Liver (tissue), 9 donors: ENCODE measurements around the gene WDR26. TPM values are rescaled to one million over a fixed set of nuclear protein-coding genes. Genes with fewer than 3 reads are reported as not detected.
"Not testable (repeated sequence)": the region's sequence is repeated elsewhere in the genome, so short reads cannot be mapped to it uniquely, and the experiment has no call there.

Experiments used
- DNase-seq: peaks from one replicate; pipeline ENCODE4 v3.0.0-alpha.2; 2017; ENCODE audit warnings: low spot score
- H3K27ac ChIP-seq, 2 donors: one replicate each; pipeline ENCODE4 v1.7.0; 2013; ENCODE audit warnings: inconsistent platforms in 2 of 2, low read length in 2 of 2, control low read depth in 1 of 2, low read depth in 1 of 2, mild to moderate bottlenecking in 1 of 2
- H3K27me3 ChIP-seq, 4 donors: one replicate each; pipeline versions ENCODE4 v1.6.1 to v1.7.0; 2013; ENCODE audit warnings: low read length in 3 of 4, inconsistent platforms in 1 of 4, mild to moderate bottlenecking in 1 of 4, moderate library complexity in 1 of 4; ENCODE audit not compliant: control insufficient read depth in 4 of 4, insufficient read depth in 4 of 4
- H3K36me3 ChIP-seq, 4 donors: one replicate each; pipeline versions ENCODE4 v1.6.1 to v1.7.0; 2013; ENCODE audit warnings: low read length in 3 of 4, mild to moderate bottlenecking in 3 of 4, low read depth in 1 of 4, moderate library complexity in 1 of 4; ENCODE audit not compliant: control insufficient read depth in 4 of 4, insufficient read depth in 3 of 4
- H3K4me1 ChIP-seq, 4 donors: one replicate each; pipeline versions ENCODE4 v1.6.1 to v1.7.0; 2013; ENCODE audit warnings: low read length in 3 of 4, mild to moderate bottlenecking in 3 of 4, moderate library complexity in 1 of 4; ENCODE audit not compliant: control insufficient read depth in 4 of 4, insufficient read depth in 4 of 4
- H3K4me3 ChIP-seq, 3 donors: one replicate each; pipeline versions ENCODE4 v1.6.1 to v1.7.0; 2013; ENCODE audit warnings: low read length in 3 of 3, control low read depth in 1 of 3, low read depth in 1 of 3, mild to moderate bottlenecking in 1 of 3
- H3K9ac ChIP-seq, 2 donors: one replicate each; pipeline ENCODE4 v1.7.0; 2013; ENCODE audit warnings: low read length in 2 of 2, mild to moderate bottlenecking in 2 of 2, moderate library complexity in 2 of 2, control low read depth in 1 of 2, low read depth in 1 of 2
- H3K9me3 ChIP-seq, 4 donors: one replicate each; pipeline versions ENCODE4 v1.6.1 to v1.7.0; 2013; ENCODE audit warnings: low read length in 3 of 4; ENCODE audit not compliant: control insufficient read depth in 4 of 4
- EGR1 ChIP-seq, 2 donors: IDR thresholded peaks; 2 replicates each; pipeline ENCODE4 v1.6.1; 2016 to 2018; ENCODE audit warnings: antibody characterized with exemption in 2 of 2, low read depth in 2 of 2
- GABPA ChIP-seq, 2 donors: IDR thresholded peaks in 1 of 2; conservative IDR thresholded peaks in 1 of 2; 2 replicates each; pipeline ENCODE4 v1.6.1; 2016; ENCODE audit warnings: antibody characterized with exemption in 2 of 2, mild to moderate bottlenecking in 1 of 2, moderate library complexity in 1 of 2
- HNF4A ChIP-seq, 2 donors: conservative IDR thresholded peaks; 2 replicates each; pipeline ENCODE4 v1.6.1; 2016; ENCODE audit warnings: antibody characterized with exemption in 2 of 2, mild to moderate bottlenecking in 2 of 2
- HNF4G ChIP-seq: IDR thresholded peaks from 2 replicates; pipeline ENCODE4 v1.6.1; 2016; ENCODE audit warnings: antibody characterized with exemption
- JUND ChIP-seq, 2 donors: IDR thresholded peaks; 2 replicates each; pipeline ENCODE4 v1.6.1; 2016; ENCODE audit warnings: antibody characterized with exemption in 2 of 2
- NR2F2 ChIP-seq: IDR thresholded peaks from 2 replicates; pipeline ENCODE4 v1.6.1; 2016; ENCODE audit warnings: antibody characterized with exemption
- RAD21 ChIP-seq, 2 donors: IDR thresholded peaks; 2 replicates each; pipeline ENCODE4 v1.6.1; 2016; ENCODE audit warnings: antibody characterized with exemption in 2 of 2, mild to moderate bottlenecking in 2 of 2
- SP1 ChIP-seq: IDR thresholded peaks from 2 replicates; pipeline ENCODE4 v1.6.1; 2018; ENCODE audit warnings: antibody characterized with exemption, mild to moderate bottlenecking
- TAF1 ChIP-seq: conservative IDR thresholded peaks from 2 replicates; pipeline ENCODE4 v1.6.1; 2016; ENCODE audit warnings: antibody characterized with exemption, mild to moderate bottlenecking
- YY1 ChIP-seq: IDR thresholded peaks from 2 replicates; pipeline ENCODE4 v1.6.1; 2016; ENCODE audit warnings: antibody characterized with exemption, mild to moderate bottlenecking
- WGBS: extraction: QIAGEN DNeasy Blood & Tissue Kit; methylation state at CpG from one replicate; pipeline ENCODE4 v1.1.7; 2013; 5-methylcytosine and 5-hydroxymethylcytosine counted together
- polyA plus RNA-seq, 2 donors: library from polyadenylated mRNA; stranded (reverse) in 1 of 2; unstranded in 1 of 2; fragments of 200-250 nt in 1 of 2; fragments of >200 nt in 1 of 2; fragmentation: Nextera tagmentation in 1 of 2; extraction: Ambion mirVana in 1 of 2; gene quantifications; one replicate each; pipeline versions ENCODE4 v1.2.1 to v1.2.3, GENCODE V29; 2013 to 2015
- total RNA-seq, 2 donors: library from RNA; depleted of rRNA; stranded (reverse); fragments of >200 nt; gene quantifications; one replicate each; pipeline ENCODE4 v1.2.3, GENCODE V29; 2014
- TF ChIP-seq, protein P1 (sequence below): IDR thresholded peaks from 2 replicates; pipeline ENCODE4 v1.6.1; 2016; ENCODE audit warnings: antibody characterized with exemption
- TF ChIP-seq, protein P2 (sequence below): IDR thresholded peaks from 2 replicates; pipeline ENCODE4 v1.6.1; 2016; ENCODE audit warnings: antibody characterized with exemption, mild to moderate bottlenecking
- TF ChIP-seq, protein P3 (sequence below): fragments of 150-350 bp; IDR thresholded peaks from 2 replicates; pipeline ENCODE4 v1.5.1; 2017; ENCODE audit warnings: improper control_type of control experiment, low read depth, low read length; ENCODE audit not compliant: missing input control
- donor health status: healthy.
- donor health status: healthy.
- donor health status: healthy.
- donor health status: healthy.
- donor health status: healthy.

WDR26 gene
- total RNA-seq (100 to 1,000 TPM in 1 of 2 donors, 10 to 100 TPM in 1; 54.0 to 119 TPM), polyA plus RNA-seq (10 to 100 TPM in 1 of 2 donors, 1 to 10 TPM in 1; 9.4 to 15.8 TPM)

DNA sequence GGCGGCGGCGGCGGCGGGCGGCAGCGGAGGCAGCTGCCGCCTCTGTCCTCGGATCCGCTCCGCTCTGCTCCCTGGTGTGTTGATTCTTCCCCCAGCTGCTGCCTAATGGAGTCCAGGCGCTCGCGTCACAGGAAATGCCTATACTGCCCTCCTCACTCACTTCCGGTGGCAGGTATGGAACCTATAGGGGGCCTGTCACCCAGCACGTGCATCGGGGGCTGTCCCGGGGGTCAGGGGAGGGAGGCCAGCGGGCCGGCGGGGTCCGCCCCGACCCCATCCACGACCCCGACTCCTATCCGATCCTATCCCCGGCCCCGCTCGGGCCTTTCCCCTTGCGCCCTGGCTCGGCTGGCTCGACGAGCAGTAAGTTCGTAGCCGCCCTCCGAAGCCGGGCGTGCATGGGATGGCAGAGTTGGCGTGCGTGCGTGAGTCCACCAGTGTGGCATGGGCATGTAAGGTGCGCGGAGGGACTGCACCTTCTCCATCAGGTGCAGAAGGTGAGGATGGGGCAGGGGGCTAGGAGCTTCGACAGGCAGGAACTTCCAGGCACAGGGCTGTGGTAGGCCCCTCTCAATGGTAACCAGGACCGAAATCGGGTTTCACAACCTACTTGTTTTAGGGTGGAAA, at the start of gene WDR26:
Gene WDR26 (minus strand): TSS at position 107 of the 627 bp plus-strand sequence.
- H3K9me3 ChIP-seq, result no peaks in the 10 kb centered on the region
- TF ChIP-seq GABPA (IDR thresholded peaks at IDR 0.05 in 1 of 2, conservative IDR thresholded peaks at IDR 0.05 in 1 of 2) (peak; percentile 83 to 93), TAF1 (no peak), YY1 (peak; percentile 89)
- TF ChIP-seq, protein P1, sequence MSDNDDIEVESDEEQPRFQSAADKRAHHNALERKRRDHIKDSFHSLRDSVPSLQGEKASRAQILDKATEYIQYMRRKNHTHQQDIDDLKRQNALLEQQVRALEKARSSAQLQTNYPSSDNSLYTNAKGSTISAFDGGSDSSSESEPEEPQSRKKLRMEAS, result peak; percentile 45
- TF ChIP-seq, protein P2, sequence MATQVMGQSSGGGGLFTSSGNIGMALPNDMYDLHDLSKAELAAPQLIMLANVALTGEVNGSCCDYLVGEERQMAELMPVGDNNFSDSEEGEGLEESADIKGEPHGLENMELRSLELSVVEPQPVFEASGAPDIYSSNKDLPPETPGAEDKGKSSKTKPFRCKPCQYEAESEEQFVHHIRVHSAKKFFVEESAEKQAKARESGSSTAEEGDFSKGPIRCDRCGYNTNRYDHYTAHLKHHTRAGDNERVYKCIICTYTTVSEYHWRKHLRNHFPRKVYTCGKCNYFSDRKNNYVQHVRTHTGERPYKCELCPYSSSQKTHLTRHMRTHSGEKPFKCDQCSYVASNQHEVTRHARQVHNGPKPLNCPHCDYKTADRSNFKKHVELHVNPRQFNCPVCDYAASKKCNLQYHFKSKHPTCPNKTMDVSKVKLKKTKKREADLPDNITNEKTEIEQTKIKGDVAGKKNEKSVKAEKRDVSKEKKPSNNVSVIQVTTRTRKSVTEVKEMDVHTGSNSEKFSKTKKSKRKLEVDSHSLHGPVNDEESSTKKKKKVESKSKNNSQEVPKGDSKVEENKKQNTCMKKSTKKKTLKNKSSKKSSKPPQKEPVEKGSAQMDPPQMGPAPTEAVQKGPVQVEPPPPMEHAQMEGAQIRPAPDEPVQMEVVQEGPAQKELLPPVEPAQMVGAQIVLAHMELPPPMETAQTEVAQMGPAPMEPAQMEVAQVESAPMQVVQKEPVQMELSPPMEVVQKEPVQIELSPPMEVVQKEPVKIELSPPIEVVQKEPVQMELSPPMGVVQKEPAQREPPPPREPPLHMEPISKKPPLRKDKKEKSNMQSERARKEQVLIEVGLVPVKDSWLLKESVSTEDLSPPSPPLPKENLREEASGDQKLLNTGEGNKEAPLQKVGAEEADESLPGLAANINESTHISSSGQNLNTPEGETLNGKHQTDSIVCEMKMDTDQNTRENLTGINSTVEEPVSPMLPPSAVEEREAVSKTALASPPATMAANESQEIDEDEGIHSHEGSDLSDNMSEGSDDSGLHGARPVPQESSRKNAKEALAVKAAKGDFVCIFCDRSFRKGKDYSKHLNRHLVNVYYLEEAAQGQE, result no peak
- DNase-seq, result peak; percentile 83
- under 1% methylated on average over 46 of the region's 46 CpGs for WGBS
- H3K4me3 ChIP-seq, result peak within 1 kb of the TSS; percentile 92 to 99 (median 96)
- H3K9ac ChIP-seq, result peak within 1 kb of the TSS; percentile 83 to 93
- peak within 1 kb of the TSS; percentile 92 to 98 for H3K27ac ChIP-seq
- peaks cover 1 to 49% (median 35%) of the 10 kb centered on the region in 4 donors for H3K4me1 ChIP-seq
- H3K36me3 ChIP-seq, result no peaks in the 10 kb centered on the region
- H3K27me3 ChIP-seq, result no peaks in the 10 kb centered on the region

DNA sequence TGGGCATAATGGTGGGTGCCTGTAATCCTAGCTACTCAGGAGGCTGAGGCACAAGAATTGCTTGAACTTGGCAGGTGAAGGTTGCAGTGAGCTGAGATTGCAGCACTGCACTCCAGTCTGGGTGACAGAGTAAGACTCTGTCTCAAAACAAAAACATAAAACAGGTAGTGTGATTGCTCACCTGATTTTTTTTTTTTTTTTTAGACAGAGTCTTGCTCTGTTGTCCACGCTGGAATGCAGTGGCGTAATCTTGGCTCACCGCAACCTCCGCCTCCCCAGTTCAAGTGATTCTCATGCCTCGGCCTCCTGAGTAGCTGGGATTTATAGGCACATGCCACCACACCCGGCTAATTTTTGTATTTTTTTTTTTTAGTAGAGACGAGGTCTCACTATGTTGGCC, 48.6 kb upstream of the WDR26 start:
- H3K4me1 ChIP-seq, H3K9ac ChIP-seq, H3K36me3 ChIP-seq, DNase-seq, H3K4me3 ChIP-seq, H3K27me3 ChIP-seq, H3K27ac ChIP-seq, H3K9me3 ChIP-seq: not testable (repeated sequence)
- WGBS, result 95% methylated on average over 7 of the region's 7 CpGs

DNA sequence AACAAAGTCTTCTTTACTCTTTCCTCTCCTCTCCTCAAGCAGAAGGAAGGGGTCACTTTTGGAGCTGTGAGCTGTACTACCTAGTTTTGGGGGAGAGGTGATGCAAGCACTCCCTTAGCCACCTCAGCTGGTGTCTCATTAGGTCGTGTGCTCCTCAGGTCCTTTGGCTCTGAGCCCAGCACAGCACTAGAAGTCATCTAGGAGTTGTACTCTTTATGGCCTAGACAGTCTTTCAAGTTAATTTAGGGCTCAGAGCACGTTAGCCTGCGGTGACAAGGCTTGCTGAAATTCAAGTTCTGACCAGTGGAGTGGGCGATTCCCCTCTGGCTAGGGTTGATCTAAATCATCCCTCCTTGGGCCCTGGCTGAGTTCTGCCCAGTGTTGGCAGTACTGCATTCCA, 48.0 kb upstream of the WDR26 start:
- DNase-seq, result no peak
- Histone ChIP-seq H3K27me3 (no peaks in the 10 kb centered on the region), H3K4me3 (no peak overlapping the region), H3K4me1 (no peaks in the 10 kb centered on the region), H3K9me3 (no peaks in the 10 kb centered on the region), H3K27ac (no peak overlapping the region), H3K9ac (no peak overlapping the region), H3K36me3 (no peaks in the 10 kb centered on the region)
- TF ChIP-seq NR2F2 (no peak), EGR1 (IDR thresholded peaks at IDR 0.05; ENCODE audit: low read depth in 2 of 2) (no peak), SP1 (no peak), RAD21 (IDR thresholded peaks at IDR 0.05) (no peak), HNF4G (no peak), TAF1 (no peak), GABPA (IDR thresholded peaks at IDR 0.05 in 1 of 2, conservative IDR thresholded peaks at IDR 0.05 in 1 of 2) (no peak), HNF4A (conservative IDR thresholded peaks at IDR 0.05) (no peak), JUND (IDR thresholded peaks at IDR 0.05) (no peak)
- TF ChIP-seq, protein P3, sequence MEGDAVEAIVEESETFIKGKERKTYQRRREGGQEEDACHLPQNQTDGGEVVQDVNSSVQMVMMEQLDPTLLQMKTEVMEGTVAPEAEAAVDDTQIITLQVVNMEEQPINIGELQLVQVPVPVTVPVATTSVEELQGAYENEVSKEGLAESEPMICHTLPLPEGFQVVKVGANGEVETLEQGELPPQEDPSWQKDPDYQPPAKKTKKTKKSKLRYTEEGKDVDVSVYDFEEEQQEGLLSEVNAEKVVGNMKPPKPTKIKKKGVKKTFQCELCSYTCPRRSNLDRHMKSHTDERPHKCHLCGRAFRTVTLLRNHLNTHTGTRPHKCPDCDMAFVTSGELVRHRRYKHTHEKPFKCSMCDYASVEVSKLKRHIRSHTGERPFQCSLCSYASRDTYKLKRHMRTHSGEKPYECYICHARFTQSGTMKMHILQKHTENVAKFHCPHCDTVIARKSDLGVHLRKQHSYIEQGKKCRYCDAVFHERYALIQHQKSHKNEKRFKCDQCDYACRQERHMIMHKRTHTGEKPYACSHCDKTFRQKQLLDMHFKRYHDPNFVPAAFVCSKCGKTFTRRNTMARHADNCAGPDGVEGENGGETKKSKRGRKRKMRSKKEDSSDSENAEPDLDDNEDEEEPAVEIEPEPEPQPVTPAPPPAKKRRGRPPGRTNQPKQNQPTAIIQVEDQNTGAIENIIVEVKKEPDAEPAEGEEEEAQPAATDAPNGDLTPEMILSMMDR, result no peak
- TF ChIP-seq, protein P2, result no peak
- TF ChIP-seq, protein P1, result no peak
- WGBS, result 81% methylated on average over 4 of the region's 4 CpGs
